NT2/D1 (cell line): ENCODE measurements around the gene CREB3L1.
A peak's percentile ranks its signal among the peaks of the same experiment; 100 is the strongest.

ENCODE experiments used
- DNase-seq: peaks from one replicate; pipeline ENCODE4 v3.0.0-alpha.2; 2011; ENCODE audit warnings: low read depth, low spot score
- H3K27me3 ChIP-seq: 2 replicates; pipeline ENCODE4 v1.6.0; 2011; ENCODE audit warnings: mild to moderate bottlenecking; ENCODE audit not compliant: insufficient read length, insufficient read depth
- H3K36me3 ChIP-seq: 2 replicates; pipeline ENCODE4 v1.6.1; 2011; ENCODE audit warnings: mild to moderate bottlenecking, low read length, mixed read lengths; ENCODE audit not compliant: insufficient read depth, insufficient read length
- H3K4me1 ChIP-seq: 2 replicates; pipeline ENCODE4 v1.5.1; 2011; ENCODE audit not compliant: insufficient read depth, insufficient read length
- H3K4me3 ChIP-seq: 2 replicates; pipeline ENCODE4 v1.5.1; 2011; ENCODE audit warnings: low read depth; ENCODE audit not compliant: insufficient read length
- H3K9ac ChIP-seq: 2 replicates; pipeline ENCODE4 v1.6.0; 2011; ENCODE audit warnings: low read depth; ENCODE audit not compliant: insufficient read length
- H3K9me3 ChIP-seq: 2 replicates; pipeline ENCODE4 v1.5.1; 2011; ENCODE audit warnings: mild to moderate bottlenecking, low read length; ENCODE audit not compliant: insufficient read depth
- SUZ12 ChIP-seq: IDR thresholded peaks from 2 replicates; pipeline ENCODE4 v1.6.1; 2011; ENCODE audit not compliant: insufficient read length, insufficient read depth; ENCODE audit errors: extremely low read depth
- YY1 ChIP-seq: IDR thresholded peaks from 2 replicates; pipeline ENCODE4 v1.6.1; 2011; ENCODE audit not compliant: insufficient read length, insufficient read depth
- ZNF274 ChIP-seq: IDR thresholded peaks from 2 replicates; pipeline ENCODE4 v1.6.1; 2011; ENCODE audit warnings: mild to moderate bottlenecking, low read depth, low read length

Gene CREB3L1

DNA sequence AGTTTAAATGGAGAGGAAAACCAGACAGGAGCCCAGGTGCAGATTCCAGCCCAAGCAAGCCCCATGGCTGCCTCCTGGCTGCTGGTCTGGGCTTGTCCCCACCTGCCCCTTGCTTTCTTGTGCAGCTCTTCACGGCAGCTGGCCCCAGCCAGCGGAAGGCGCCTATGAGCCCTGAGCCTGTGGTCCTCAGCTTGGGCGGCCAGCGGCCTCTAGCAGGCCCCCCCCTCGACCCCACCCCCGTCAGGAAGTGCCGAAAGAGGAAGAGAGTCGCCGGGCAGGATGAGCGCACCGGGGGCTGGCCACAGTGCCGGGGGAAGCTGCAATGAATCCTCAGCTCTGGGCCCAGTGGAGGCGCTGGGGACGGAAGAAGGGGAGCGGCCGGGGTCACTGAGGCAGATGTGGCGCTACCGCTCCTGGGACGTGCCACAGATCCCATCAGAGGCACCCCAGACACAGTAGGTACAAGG is 67.7 kb downstream of the CREB3L1 start:
- peak overlapping the region; percentile 62 for H3K9ac ChIP-seq
- DNase-seq = no peak
- H3K27me3 ChIP-seq = peaks cover 19% of the 10 kb centered on the region
- peaks cover 53% of the 10 kb centered on the region for H3K4me1 ChIP-seq
- no peak overlapping the region for H3K4me3 ChIP-seq
- no peak for TF ChIP-seq ZNF274
- no peak for TF ChIP-seq SUZ12
- TF ChIP-seq YY1 = no peak
- H3K36me3 ChIP-seq = peaks cover 18% of the 10 kb centered on the region
- no peaks in the 10 kb centered on the region for H3K9me3 ChIP-seq

DNA sequence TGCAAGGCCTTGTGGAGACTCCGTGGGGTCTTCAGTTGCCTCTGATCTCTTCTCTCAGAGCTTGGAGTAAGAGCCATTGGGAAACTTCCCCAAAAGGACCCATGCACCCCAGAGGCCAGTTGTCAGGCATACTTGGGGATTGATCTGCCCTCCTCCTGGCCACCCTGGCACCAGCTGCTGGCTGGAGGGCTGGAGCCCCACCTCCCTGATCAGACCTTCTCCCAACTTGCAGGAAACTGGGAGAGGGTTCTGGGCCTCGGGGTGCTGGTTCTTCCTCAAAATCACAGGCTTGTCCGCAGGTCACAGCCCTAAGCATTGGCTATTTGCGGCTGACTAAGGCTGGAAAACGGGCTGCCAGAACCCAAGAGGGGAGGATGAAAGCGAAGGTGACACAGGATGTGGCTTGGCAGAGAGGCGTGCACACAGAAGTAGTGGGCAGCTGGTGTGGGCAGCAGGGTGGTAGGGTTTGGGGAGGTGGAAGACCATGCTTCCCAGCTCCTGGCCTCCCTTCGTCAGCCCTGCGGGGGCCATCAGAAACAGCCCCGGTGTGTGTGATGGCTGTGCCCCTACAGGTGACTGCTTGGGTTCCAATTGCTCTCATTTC is 68.5 kb downstream of the CREB3L1 start:
- DNase-seq = no peak

GRCh38 chr11:46346886-46347636 is 69.6 kb downstream of the CREB3L1 start, which contains the start of gene DGKZ:
TSS of gene DGKZ (plus strand) at chr11:46347463. CDS start at chr11:46347660, 197 bp downstream.
- DNase-seq = peak; percentile 73
- TF ChIP-seq ZNF274 (no peak), YY1 (no peak), SUZ12 (no peak)
- peaks cover 53% of the 10 kb centered on the region for H3K4me1 ChIP-seq
- H3K27me3 ChIP-seq = peaks cover 19% of the 10 kb centered on the region
- H3K36me3 ChIP-seq = peaks cover 35% of the 10 kb centered on the region
- H3K9ac ChIP-seq = peak within 1 kb of the TSS; percentile 98
- no peaks in the 10 kb centered on the region for H3K9me3 ChIP-seq
- H3K4me3 ChIP-seq = peak within 1 kb of the TSS; percentile 96

More for the DNA sequence above, 68.5 kb downstream of the CREB3L1 start:
- peaks cover 19% of the 10 kb centered on the region for H3K27me3 ChIP-seq
- peak overlapping the region; percentile 62 for H3K9ac ChIP-seq
- peaks cover 26% of the 10 kb centered on the region for H3K36me3 ChIP-seq
- no peaks in the 10 kb centered on the region for H3K9me3 ChIP-seq
- no peak overlapping the region for H3K4me3 ChIP-seq
- peaks cover 51% of the 10 kb centered on the region for H3K4me1 ChIP-seq
- TF ChIP-seq YY1 = no peak
- no peak for TF ChIP-seq SUZ12
- TF ChIP-seq ZNF274 = no peak

DNA sequence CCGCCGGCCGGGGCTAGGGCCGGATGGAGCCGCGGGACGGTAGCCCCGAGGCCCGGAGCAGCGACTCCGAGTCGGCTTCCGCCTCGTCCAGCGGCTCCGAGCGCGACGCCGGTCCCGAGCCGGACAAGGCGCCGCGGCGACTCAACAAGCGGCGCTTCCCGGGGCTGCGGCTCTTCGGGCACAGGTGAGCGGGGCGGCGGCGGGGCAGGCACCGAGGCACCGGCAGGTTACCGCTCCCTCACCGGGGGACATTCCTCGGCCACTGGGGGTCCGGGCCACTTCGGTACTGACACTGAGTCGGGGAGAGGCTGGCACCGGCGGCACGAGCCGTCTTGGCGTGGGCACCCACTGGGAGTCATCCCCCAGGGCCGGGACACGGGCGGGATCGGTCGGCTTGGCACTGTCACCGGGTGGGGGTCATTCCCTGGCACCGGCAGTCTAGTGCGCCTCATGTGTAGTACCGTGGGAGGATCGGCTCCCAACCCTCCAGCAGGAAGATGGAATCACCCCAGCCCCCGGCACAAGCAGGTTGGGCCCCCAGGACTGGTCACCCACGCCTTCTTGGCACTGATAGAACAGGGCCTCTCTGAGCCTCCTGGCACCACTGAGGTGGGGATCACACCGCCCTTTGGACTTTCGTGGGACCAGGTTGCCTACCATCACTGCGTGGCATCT is 70.3 kb downstream of the CREB3L1 start:
- H3K36me3 ChIP-seq = peaks cover 42% of the 10 kb centered on the region
- TF ChIP-seq ZNF274 (no peak), YY1 (no peak), SUZ12 (no peak)
- peak overlapping the region; percentile 98 for H3K9ac ChIP-seq
- H3K9me3 ChIP-seq = no peaks in the 10 kb centered on the region
- peaks cover 19% of the 10 kb centered on the region for H3K27me3 ChIP-seq
- peaks cover 54% of the 10 kb centered on the region for H3K4me1 ChIP-seq
- DNase-seq = no peak
- peak overlapping the region; percentile 96 for H3K4me3 ChIP-seq

DNA sequence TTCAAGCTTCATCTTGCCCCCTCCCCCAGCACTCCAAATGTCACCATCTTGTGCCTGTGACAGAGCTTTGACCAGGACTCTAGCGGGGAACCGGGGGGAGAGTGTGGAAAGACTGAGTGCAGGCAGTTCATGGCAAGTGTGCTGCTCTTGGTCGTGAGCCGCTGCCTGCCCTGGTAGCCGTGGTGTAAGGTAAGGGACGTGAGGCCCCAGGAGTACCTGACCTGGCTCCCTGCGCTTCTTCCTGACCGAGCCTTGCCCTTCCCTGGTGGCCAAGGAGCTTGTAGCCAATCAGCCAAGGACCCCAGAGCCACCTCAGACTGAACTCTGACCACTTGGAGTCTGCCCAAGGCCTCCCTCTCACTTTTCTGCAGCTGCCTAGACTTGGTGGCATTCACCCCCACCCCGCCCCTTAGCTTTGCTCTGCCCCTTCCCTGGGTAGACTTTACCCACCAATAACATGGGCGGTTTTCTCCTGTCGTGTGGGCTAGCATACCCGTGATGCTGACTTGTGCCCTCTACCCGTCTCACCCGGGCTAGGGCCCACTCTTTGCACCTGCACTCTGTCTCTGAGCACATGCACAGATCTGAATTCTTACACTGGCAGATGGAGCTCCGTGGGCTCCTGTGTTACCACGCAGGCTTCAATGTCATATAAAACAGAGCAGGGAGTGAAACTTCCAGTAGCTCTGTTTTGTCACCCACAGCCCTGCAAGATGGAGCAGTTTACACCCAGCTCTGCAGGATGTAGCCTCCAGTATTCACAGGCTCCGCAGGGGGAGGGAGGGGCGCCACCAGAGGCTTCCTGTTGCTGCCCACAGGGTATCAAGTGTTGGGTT is 71.3 kb downstream of the CREB3L1 start:
- Histone ChIP-seq H3K36me3 (peaks cover 51% of the 10 kb centered on the region), H3K4me3 (peak overlapping the region; percentile 96), H3K4me1 (peaks cover 60% of the 10 kb centered on the region), H3K27me3 (peaks cover 19% of the 10 kb centered on the region), H3K9ac (peak overlapping the region; percentile 98), H3K9me3 (no peaks in the 10 kb centered on the region)
- DNase-seq = no peak
- no peak for TF ChIP-seq ZNF274
- no peak for TF ChIP-seq SUZ12
- TF ChIP-seq YY1 = no peak

GRCh38 chr11:46350695-46351094 is 73.2 kb downstream of the CREB3L1 start:
- peaks cover 56% of the 10 kb centered on the region for H3K4me1 ChIP-seq
- no peak for TF ChIP-seq YY1
- no peak for TF ChIP-seq ZNF274
- no peak for TF ChIP-seq SUZ12
- peaks cover 57% of the 10 kb centered on the region for H3K36me3 ChIP-seq
- H3K27me3 ChIP-seq = peaks cover 13% of the 10 kb centered on the region
- no peaks in the 10 kb centered on the region for H3K9me3 ChIP-seq
- H3K4me3 ChIP-seq = no peak overlapping the region
- no peak for DNase-seq
- peak overlapping the region; percentile 45 for H3K9ac ChIP-seq
